ENCODE data around the gene MGAT1.

DNA sequence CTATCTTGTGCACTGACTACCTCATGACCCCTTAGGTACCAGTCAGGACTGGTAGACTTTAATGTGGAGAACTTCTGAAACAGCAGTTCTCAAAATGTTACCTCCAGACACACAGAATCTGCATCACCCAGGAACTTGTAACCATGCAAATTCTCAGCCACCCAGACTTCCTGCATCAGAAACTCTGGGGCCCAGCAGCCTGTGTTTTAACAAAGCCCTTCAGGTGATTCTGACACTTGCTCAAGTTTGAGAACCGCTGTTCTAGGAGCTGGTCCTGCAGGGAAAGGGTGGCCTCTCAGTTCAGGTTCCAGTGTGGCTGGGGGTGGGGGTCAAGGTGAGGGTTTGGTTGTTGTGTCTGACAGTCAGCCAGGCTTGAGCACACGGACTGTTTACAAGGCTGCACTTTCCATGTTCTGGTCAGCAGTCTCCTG, 30.0 kb upstream of the MGAT1 start:
- TF ChIP-seq ESRRG (CRISPR knock-in tag; IDR thresholded peaks at IDR 0.05) (no peak), RARB (CRISPR knock-in tag; IDR thresholded peaks at IDR 0.05) (no peak), ZNF8 (CRISPR knock-in tag; IDR thresholded peaks at IDR 0.05) (no peak), BACH2 (CRISPR knock-in tag; IDR thresholded peaks at IDR 0.05; ENCODE audit: borderline replicate concordance) (no peak), ARNTL (CRISPR knock-in tag; IDR thresholded peaks at IDR 0.05; ENCODE audit: borderline replicate concordance, low read depth) (no peak), ZFP3 (CRISPR knock-in tag; IDR thresholded peaks at IDR 0.05) (no peak)
- TF ChIP-seq, protein P1, sequence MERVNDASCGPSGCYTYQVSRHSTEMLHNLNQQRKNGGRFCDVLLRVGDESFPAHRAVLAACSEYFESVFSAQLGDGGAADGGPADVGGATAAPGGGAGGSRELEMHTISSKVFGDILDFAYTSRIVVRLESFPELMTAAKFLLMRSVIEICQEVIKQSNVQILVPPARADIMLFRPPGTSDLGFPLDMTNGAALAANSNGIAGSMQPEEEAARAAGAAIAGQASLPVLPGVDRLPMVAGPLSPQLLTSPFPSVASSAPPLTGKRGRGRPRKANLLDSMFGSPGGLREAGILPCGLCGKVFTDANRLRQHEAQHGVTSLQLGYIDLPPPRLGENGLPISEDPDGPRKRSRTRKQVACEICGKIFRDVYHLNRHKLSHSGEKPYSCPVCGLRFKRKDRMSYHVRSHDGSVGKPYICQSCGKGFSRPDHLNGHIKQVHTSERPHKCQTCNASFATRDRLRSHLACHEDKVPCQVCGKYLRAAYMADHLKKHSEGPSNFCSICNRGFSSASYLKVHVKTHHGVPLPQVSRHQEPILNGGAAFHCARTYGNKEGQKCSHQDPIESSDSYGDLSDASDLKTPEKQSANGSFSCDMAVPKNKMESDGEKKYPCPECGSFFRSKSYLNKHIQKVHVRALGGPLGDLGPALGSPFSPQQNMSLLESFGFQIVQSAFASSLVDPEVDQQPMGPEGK (CRISPR knock-in tag; IDR thresholded peaks at IDR 0.05; ENCODE audit: borderline replicate concordance): no peak
- TF ChIP-seq, protein P2, sequence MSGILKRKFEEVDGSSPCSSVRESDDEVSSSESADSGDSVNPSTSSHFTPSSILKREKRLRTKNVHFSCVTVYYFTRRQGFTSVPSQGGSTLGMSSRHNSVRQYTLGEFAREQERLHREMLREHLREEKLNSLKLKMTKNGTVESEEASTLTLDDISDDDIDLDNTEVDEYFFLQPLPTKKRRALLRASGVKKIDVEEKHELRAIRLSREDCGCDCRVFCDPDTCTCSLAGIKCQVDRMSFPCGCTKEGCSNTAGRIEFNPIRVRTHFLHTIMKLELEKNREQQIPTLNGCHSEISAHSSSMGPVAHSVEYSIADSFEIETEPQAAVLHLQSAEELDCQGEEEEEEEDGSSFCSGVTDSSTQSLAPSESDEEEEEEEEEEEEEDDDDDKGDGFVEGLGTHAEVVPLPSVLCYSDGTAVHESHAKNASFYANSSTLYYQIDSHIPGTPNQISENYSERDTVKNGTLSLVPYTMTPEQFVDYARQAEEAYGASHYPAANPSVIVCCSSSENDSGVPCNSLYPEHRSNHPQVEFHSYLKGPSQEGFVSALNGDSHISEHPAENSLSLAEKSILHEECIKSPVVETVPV (CRISPR knock-in tag; IDR thresholded peaks at IDR 0.05): no peak
- TF ChIP-seq, protein P3, sequence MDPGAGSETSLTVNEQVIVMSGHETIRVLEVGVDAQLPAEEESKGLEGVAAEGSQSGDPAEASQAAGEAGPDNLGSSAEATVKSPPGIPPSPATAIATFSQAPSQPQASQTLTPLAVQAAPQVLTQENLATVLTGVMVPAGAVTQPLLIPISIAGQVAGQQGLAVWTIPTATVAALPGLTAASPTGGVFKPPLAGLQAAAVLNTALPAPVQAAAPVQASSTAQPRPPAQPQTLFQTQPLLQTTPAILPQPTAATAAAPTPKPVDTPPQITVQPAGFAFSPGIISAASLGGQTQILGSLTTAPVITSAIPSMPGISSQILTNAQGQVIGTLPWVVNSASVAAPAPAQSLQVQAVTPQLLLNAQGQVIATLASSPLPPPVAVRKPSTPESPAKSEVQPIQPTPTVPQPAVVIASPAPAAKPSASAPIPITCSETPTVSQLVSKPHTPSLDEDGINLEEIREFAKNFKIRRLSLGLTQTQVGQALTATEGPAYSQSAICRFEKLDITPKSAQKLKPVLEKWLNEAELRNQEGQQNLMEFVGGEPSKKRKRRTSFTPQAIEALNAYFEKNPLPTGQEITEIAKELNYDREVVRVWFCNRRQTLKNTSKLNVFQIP (CRISPR knock-in tag; IDR thresholded peaks at IDR 0.05; ENCODE audit: borderline replicate concordance, low read depth): no peak
- TF ChIP-seq, protein P4, sequence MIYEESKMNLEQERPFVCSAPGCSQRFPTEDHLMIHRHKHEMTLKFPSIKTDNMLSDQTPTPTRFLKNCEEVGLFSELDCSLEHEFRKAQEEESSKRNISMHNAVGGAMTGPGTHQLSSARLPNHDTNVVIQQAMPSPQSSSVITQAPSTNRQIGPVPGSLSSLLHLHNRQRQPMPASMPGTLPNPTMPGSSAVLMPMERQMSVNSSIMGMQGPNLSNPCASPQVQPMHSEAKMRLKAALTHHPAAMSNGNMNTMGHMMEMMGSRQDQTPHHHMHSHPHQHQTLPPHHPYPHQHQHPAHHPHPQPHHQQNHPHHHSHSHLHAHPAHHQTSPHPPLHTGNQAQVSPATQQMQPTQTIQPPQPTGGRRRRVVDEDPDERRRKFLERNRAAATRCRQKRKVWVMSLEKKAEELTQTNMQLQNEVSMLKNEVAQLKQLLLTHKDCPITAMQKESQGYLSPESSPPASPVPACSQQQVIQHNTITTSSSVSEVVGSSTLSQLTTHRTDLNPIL (CRISPR knock-in tag; IDR thresholded peaks at IDR 0.05; ENCODE audit: low read depth): no peak
